ENCODE data around the gene HID1. TPM values are rescaled to one million over a fixed set of nuclear protein-coding genes. Genes with fewer than 3 reads are reported as not detected.

The HID1 gene
- total RNA-seq, 1 donor = 4.3 TPM

DNA sequence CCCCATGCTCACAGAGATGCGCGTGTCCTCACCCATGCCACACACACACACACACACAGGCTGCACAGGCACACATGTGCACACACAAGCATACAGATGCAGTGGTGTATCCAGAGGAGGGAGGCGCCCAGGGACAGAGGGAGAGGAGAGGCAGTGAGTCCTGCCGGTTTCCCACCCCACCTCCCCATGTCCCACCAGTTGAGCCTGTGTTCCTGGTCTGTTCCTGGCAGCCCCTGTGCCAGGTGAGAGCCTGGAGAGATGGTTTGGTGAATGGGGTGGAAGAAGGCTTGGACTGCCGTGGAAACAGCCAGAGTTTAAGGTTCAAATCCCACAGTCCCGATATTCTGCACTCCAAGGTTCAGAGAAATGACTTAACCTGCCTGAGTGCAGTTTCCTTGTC, 68.9 kb downstream of the HID1 start:
- no peak overlapping the region for H3K4me3 ChIP-seq (ENCODE audit: low read depth, low read length)
- DNase-seq (ENCODE audit: low read depth) = no peak
- TF ChIP-seq, protein P1, sequence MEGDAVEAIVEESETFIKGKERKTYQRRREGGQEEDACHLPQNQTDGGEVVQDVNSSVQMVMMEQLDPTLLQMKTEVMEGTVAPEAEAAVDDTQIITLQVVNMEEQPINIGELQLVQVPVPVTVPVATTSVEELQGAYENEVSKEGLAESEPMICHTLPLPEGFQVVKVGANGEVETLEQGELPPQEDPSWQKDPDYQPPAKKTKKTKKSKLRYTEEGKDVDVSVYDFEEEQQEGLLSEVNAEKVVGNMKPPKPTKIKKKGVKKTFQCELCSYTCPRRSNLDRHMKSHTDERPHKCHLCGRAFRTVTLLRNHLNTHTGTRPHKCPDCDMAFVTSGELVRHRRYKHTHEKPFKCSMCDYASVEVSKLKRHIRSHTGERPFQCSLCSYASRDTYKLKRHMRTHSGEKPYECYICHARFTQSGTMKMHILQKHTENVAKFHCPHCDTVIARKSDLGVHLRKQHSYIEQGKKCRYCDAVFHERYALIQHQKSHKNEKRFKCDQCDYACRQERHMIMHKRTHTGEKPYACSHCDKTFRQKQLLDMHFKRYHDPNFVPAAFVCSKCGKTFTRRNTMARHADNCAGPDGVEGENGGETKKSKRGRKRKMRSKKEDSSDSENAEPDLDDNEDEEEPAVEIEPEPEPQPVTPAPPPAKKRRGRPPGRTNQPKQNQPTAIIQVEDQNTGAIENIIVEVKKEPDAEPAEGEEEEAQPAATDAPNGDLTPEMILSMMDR (IDR thresholded peaks at IDR 0.05; ENCODE audit: insufficient read depth, low read depth, low read length) = no peak

DNA sequence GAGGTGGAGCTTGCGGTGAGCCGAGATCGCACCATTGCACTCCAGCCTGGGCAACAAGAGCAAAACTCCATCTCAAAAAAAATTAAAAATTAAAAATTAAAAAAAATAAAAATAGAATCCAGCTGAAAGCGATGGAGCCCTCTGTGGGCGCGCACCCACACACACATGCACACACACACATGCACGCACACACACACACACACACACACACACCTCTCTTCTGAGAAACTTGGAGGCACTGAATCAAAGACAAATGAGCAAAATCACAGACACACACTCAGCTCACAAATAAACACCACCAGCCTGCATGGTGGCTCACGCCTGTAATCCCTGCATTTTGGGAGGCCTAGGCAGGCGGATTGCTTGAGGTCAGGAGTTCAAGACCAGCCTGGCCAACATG, 69.5 kb downstream of the HID1 start:
- TF ChIP-seq, protein P1 (IDR thresholded peaks at IDR 0.05; ENCODE audit: insufficient read depth, low read depth, low read length) = no peak
- no peak overlapping the region for H3K4me3 ChIP-seq (ENCODE audit: low read depth, low read length)
- DNase-seq (ENCODE audit: low read depth) = no peak

- TF ChIP-seq, protein P1 (IDR thresholded peaks at IDR 0.05; ENCODE audit: insufficient read depth, low read depth, low read length) = no peak
- no peak overlapping the region for H3K4me3 ChIP-seq (ENCODE audit: low read depth, low read length)
- no peak for DNase-seq (ENCODE audit: low read depth)
Measured at GRCh38 chr17:74901353-74902135, 71.0 kb downstream of the HID1 start.

Other genes with a start within 250 kb of the HID1 start
- gene RAB37, start 235.5 kb downstream of the HID1 start, total RNA-seq = 0.32 TPM in 1 of 2 replicates, not detected in the other
- gene NHERF1, start 224.1 kb downstream of the HID1 start, total RNA-seq = 18.0 and 20.7 TPM in 2 replicates
- 32.0 and 34.8 TPM in 2 replicates for gene NAT9, start 196.4 kb downstream of the HID1 start, total RNA-seq
- gene GRIN2C, start 112.9 kb downstream of the HID1 start, total RNA-seq = under 0.01 and 0.32 TPM in 2 replicates
- gene FDXR, start 99.8 kb downstream of the HID1 start, total RNA-seq = 19.6 and 20.7 TPM in 2 replicates
- not detected in 2 replicates for gene FADS6, start 79.1 kb downstream of the HID1 start, total RNA-seq
- not detected in 2 replicates for gene USH1G, start 49.5 kb downstream of the HID1 start, total RNA-seq
- gene OTOP2, start 48.5 kb downstream of the HID1 start, total RNA-seq = not detected in 2 replicates
- not detected in 2 replicates for gene OTOP3, start 36.9 kb downstream of the HID1 start, total RNA-seq
- 26.8 and 31.9 TPM in 2 replicates for gene CDR2L, start 14.9 kb upstream of the HID1 start, total RNA-seq
- 23.7 and 30.6 TPM in 2 replicates for gene MRPL58, start 39.9 kb upstream of the HID1 start, total RNA-seq
- gene ATP5PD, start 74.2 kb upstream of the HID1 start, total RNA-seq = 275 and 323 TPM in 2 replicates
- 16.4 and 22.5 TPM in 2 replicates for gene KCTD2, start 74.5 kb upstream of the HID1 start, total RNA-seq
- 5.6 and 6.4 TPM in 2 replicates for gene SLC16A5, start 115.2 kb upstream of the HID1 start, total RNA-seq
- gene ARMC7, start 137.2 kb upstream of the HID1 start, total RNA-seq = 2.6 and 3.0 TPM in 2 replicates
- gene NT5C, start 159.0 kb upstream of the HID1 start, total RNA-seq = 40.2 and 98.2 TPM in 2 replicates
- 163 and 189 TPM in 2 replicates for gene JPT1, start 181.8 kb upstream of the HID1 start, total RNA-seq
- 79.2 and 124 TPM in 2 replicates for gene SUMO2, start 210.2 kb upstream of the HID1 start, total RNA-seq
- gene NUP85, start 232.9 kb upstream of the HID1 start, total RNA-seq = 31.1 and 31.6 TPM in 2 replicates